GM10248 (cell line): ENCODE results near the gene PTPN9.

ENCODE experiments used
- CTCF ChIA-PET: fragments of 300-600 bp; sonication (Branson Sonifier 250); formaldehyde crosslinking; extraction: SDS; loops from one replicate; lab custom pipeline; 2021; ENCODE audit warnings: antibody characterized with exemption; lab: Yijun Ruan, JAX
- POLR2A ChIA-PET: fragments of 350-650 bp; sonication (Branson Sonifier 250); formaldehyde crosslinking; extraction: SDS; loops from one replicate; lab custom pipeline; 2020; ENCODE audit warnings: antibody characterized with exemption; lab: Yijun Ruan, JAX
- DNase-seq: peaks from one replicate; pipeline ENCODE4 v3.0.0; 2012; ENCODE audit errors: extremely low spot score
- TF ChIP-seq, protein P1 (sequence below): IDR thresholded peaks from 2 replicates; pipeline ENCODE4 v1.5.1; 2012; ENCODE audit warnings: mild to moderate bottlenecking, low read depth; ENCODE audit errors: extremely low read depth, missing control alignments, control extremely low read depth

PTPN9 gene

GRCh38 chr15:75616766-75617165, 37.7 kb upstream of the PTPN9 start:
- ChIA-PET POLR2A (no interaction called here), CTCF (interaction anchor here (1.0 to 1.4 kb wide), 4 partner anchors 9 to 39 kb away, joined by 3 to 5 read pairs (median 4); partner anchors contain the start of gene SNUPN)
- no peak for DNase-seq
- TF ChIP-seq, protein P1, sequence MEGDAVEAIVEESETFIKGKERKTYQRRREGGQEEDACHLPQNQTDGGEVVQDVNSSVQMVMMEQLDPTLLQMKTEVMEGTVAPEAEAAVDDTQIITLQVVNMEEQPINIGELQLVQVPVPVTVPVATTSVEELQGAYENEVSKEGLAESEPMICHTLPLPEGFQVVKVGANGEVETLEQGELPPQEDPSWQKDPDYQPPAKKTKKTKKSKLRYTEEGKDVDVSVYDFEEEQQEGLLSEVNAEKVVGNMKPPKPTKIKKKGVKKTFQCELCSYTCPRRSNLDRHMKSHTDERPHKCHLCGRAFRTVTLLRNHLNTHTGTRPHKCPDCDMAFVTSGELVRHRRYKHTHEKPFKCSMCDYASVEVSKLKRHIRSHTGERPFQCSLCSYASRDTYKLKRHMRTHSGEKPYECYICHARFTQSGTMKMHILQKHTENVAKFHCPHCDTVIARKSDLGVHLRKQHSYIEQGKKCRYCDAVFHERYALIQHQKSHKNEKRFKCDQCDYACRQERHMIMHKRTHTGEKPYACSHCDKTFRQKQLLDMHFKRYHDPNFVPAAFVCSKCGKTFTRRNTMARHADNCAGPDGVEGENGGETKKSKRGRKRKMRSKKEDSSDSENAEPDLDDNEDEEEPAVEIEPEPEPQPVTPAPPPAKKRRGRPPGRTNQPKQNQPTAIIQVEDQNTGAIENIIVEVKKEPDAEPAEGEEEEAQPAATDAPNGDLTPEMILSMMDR, result no peak

DNA sequence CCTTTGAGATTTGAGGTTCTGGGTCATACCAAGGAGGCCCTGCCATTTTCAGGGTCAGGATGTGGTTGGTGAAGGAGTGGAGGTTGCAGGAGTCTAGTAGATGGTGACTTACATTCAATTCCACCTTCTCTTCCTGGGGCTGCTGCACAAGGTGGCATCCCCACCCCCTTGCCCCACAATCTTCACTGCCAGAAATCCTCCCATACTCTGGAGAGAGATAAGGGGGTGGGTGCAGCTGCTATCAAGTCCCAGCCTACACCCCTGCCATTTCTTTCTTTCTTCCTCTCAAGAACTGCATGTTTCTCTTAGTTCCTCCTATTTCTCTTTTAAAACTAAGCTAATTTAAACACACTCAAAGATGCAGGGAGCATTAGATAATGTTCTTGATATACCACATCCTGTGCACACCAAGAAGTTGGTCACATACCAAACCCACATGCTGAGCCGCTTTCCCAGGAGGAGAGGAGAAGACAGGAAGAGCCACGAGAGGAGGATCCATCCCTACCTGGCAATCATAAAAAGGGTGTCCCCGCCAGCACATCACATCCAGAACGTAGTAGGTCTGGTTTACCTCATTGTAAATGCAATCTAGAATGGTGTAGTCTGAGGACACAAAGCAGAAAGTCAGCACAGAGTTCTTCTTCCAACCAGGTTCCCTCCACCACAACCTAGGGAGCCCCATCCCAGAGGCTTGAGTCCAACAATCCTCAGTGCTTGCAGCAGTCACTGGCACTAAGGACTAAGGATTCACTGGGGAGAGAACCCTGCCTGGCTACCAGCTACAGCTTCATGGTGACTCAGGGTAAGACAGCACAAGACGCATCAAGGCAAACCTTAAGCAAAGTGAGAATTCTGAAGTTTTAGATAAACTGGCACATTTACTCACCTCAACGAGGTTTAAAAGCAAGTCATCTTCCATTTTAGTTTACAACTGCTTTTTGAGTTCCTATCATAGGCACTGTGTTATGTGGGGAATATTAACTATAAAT, 27.9 kb upstream of the PTPN9 start:
- CTCF ChIA-PET, result interaction anchor here (2.7 kb wide), 1 partner anchor 9 kb away, joined by 16 read pairs; no protein-coding TSS in a partner anchor
- no peak for DNase-seq
- POLR2A ChIA-PET, result interaction anchor here (0.5 kb wide), 1 partner anchor 89 kb away, joined by 3 read pairs; no protein-coding TSS in a partner anchor

DNA sequence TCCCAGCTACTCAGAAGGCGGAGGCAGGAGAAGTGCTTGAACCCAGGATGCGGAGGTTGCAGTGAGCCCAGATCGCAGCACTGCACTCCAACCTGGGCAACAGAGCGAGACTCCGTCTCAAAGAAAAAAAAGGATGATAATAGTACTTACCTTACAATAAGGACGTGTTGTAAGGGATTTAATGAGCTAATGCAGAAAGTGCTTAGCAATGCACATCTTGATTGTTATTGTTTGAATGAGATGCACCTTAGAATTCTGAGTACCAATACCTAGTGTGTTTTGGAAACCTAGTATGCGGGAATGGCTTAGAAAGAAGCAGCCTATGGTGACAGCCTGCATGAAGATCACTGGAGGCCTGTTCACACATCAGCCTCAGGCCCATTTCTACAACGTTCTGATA, 26.9 kb upstream of the PTPN9 start:
- TF ChIP-seq, protein P1, result no peak
- POLR2A ChIA-PET, result no interaction called here
- no peak for DNase-seq
- CTCF ChIA-PET, result interaction anchor here (1.3 kb wide), 1 partner anchor 208 kb away, joined by 3 read pairs; no protein-coding TSS in a partner anchor

More for the DNA sequence above, 27.9 kb upstream of the PTPN9 start:
- TF ChIP-seq, protein P1, result no peak

DNA sequence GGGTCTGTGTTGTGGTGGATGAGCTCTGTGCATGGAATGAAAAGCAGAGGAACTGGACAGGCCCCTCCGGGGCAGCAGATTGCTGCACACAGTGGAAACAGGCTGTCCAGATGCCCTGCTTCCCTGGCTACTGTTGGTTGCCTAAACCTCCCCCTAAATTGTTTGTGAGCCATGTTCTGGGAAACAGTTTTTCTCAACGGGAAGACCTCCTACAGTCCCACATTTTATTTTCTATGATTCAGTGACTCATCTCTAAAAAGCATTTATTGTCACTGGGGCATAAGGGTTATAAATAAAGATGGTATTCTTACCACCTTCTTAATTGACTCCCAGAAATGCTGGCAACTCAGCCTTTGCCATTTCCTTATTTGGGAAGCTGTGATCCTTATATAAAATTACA, 20.3 kb upstream of the PTPN9 start:
- DNase-seq, result no peak
- ChIA-PET CTCF (interaction anchor here (1.4 to 2.8 kb wide), 2 partner anchors 9 to 90 kb away, joined by 3 to 16 read pairs; no protein-coding TSS in a partner anchor), POLR2A (no interaction called here)
- TF ChIP-seq, protein P1, result no peak

- POLR2A ChIA-PET, result no interaction called here
- TF ChIP-seq, protein P1, result no peak
- DNase-seq, result no peak
- CTCF ChIA-PET, result interaction anchor here (1.1 to 2.8 kb wide), 9 partner anchors 10 to 231 kb away, joined by 3 to 16 read pairs (median 4); no protein-coding TSS in a partner anchor
Measured at GRCh38 chr15:75598361-75598760, 19.2 kb upstream of the PTPN9 start.

GRCh38 chr15:75597667-75598341, 18.7 kb upstream of the PTPN9 start:
- no peak for DNase-seq
- TF ChIP-seq, protein P1, result peak; percentile 4
- ChIA-PET POLR2A (no interaction called here), CTCF (interaction anchor here (0.7 to 2.8 kb wide), 19 partner anchors 10 to 230 kb away, joined by 3 to 16 read pairs (median 3); partner anchors contain the start of gene PTPN9)
